NB4 (cell line): ENCODE results near the gene MAPKAPK2.

ENCODE experiments used
- POLR2A ChIP-seq: IDR thresholded peaks from 2 replicates; pipeline ENCODE4 v1.6.1; 2011; ENCODE audit warnings: mild to moderate bottlenecking; ENCODE audit not compliant: insufficient read length; ENCODE audit errors: extremely low read depth
- TF ChIP-seq, protein P1 (sequence below): IDR thresholded peaks from one replicate; pipeline ENCODE4 v1.5.1; 2012; ENCODE audit warnings: low read depth, low read length
- TF ChIP-seq, protein P2 (sequence below): IDR thresholded peaks from 2 replicates; pipeline ENCODE4 v1.6.1; 2011; ENCODE audit warnings: low read depth, low read length

DNA sequence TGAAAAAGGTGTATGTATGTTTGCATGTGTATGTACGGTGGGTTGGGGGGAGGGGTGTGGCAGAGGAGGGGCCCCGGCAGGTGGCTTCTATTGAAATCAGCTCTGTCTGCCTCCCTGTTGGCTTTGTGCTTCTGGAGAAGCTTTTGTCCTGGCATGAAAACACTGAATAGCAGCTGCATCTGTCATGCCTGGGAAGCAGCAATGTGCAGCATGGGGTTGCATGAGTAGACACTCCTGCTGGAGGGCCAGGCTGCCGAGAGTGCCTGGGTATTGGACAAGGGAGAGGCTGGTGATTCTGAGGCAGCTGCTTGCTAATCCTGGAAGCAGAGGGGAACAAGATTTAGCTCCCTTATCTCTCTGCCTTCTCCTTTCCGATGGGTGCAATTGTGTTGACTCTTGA is 20.5 kb downstream of the MAPKAPK2 start:
- TF ChIP-seq, protein P1, sequence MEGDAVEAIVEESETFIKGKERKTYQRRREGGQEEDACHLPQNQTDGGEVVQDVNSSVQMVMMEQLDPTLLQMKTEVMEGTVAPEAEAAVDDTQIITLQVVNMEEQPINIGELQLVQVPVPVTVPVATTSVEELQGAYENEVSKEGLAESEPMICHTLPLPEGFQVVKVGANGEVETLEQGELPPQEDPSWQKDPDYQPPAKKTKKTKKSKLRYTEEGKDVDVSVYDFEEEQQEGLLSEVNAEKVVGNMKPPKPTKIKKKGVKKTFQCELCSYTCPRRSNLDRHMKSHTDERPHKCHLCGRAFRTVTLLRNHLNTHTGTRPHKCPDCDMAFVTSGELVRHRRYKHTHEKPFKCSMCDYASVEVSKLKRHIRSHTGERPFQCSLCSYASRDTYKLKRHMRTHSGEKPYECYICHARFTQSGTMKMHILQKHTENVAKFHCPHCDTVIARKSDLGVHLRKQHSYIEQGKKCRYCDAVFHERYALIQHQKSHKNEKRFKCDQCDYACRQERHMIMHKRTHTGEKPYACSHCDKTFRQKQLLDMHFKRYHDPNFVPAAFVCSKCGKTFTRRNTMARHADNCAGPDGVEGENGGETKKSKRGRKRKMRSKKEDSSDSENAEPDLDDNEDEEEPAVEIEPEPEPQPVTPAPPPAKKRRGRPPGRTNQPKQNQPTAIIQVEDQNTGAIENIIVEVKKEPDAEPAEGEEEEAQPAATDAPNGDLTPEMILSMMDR = no peak
- no peak for TF ChIP-seq POLR2A
- TF ChIP-seq, protein P2, sequence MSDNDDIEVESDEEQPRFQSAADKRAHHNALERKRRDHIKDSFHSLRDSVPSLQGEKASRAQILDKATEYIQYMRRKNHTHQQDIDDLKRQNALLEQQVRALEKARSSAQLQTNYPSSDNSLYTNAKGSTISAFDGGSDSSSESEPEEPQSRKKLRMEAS = no peak
